ENCODE results near the gene PDE9A.

PDE9A gene

GRCh38 chr21:42621166-42621818, 32.1 kb upstream of the PDE9A start:
- H3K9ac ChIP-seq (ENCODE audit: low read depth, low read length), result no peak overlapping the region
- no peak overlapping the region for H3K4me2 ChIP-seq (ENCODE audit: insufficient read depth, low read length)
- no peaks in the 10 kb centered on the region for H4K20me1 ChIP-seq (ENCODE audit: insufficient read depth, low read length)
- no peak overlapping the region for H3K4me3 ChIP-seq (ENCODE audit: low read depth in 1 of 2, low read length in 2 of 2)
- no peaks in the 10 kb centered on the region for H3K9me3 ChIP-seq (ENCODE audit: insufficient read depth, low read length, severe bottlenecking)
- DNase-seq, result no peak
- H3K36me3 ChIP-seq (ENCODE audit: insufficient read depth, low read length), result no peaks in the 10 kb centered on the region
- no peak overlapping the region for H2AFZ ChIP-seq (ENCODE audit: low read depth, low read length)
- peaks cover 15% of the 10 kb centered on the region for H3K27me3 ChIP-seq (ENCODE audit: insufficient read depth, low read length, poor library complexity)
- no peak overlapping the region for H3K27ac ChIP-seq (ENCODE audit: low read length)
- ATAC-seq (ENCODE audit: insufficient read depth, low read depth), result no peak
- H3K4me1 ChIP-seq (ENCODE audit: insufficient read depth, low read length), result no peaks in the 10 kb centered on the region
- H3K79me2 ChIP-seq (ENCODE audit: insufficient read depth, low read length), result no peaks in the 10 kb centered on the region
- no peak for TF ChIP-seq EZH2 (IDR thresholded peaks at IDR 0.05; ENCODE audit: borderline replicate concordance, low read depth, low read length, severe bottlenecking)
- no peak for TF ChIP-seq CTCF (IDR thresholded peaks at IDR 0.05; ENCODE audit: borderline replicate concordance, extremely low read depth, low read length, poor library complexity, severe bottlenecking)

DNA sequence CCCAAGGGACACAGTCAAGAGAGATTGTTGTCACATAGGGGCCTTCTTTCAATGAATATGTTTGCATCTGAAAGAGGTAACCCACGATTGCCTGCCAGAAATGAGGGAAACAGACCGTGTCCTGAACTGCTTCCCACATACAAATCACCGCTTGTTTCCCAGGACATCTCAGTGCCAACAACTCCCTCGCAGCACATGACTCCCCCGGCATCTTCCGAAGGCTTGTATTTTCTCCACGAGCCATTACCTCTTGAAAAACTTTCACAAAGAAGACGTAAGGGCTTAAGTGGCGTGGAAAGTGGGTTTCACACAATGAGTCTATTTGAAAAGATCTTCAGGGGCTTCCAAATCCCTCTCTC, 31.6 kb upstream of the PDE9A start:
- Histone ChIP-seq H3K4me2 (ENCODE audit: insufficient read depth, low read length) (no peak overlapping the region), H3K36me3 (ENCODE audit: insufficient read depth, low read length) (no peaks in the 10 kb centered on the region), H3K27me3 (ENCODE audit: insufficient read depth, low read length, poor library complexity) (peaks cover 9% of the 10 kb centered on the region), H3K9ac (ENCODE audit: low read depth, low read length) (no peak overlapping the region), H3K27ac (ENCODE audit: low read length) (no peak overlapping the region), H4K20me1 (ENCODE audit: insufficient read depth, low read length) (no peaks in the 10 kb centered on the region), H3K9me3 (ENCODE audit: insufficient read depth, low read length, severe bottlenecking) (no peaks in the 10 kb centered on the region), H2AFZ (ENCODE audit: low read depth, low read length) (no peak overlapping the region), H3K79me2 (ENCODE audit: insufficient read depth, low read length) (no peaks in the 10 kb centered on the region), H3K4me3 (ENCODE audit: low read depth in 1 of 2, low read length in 2 of 2) (no peak overlapping the region), H3K4me1 (ENCODE audit: insufficient read depth, low read length) (no peaks in the 10 kb centered on the region)
- TF ChIP-seq EZH2 (IDR thresholded peaks at IDR 0.05; ENCODE audit: borderline replicate concordance, low read depth, low read length, severe bottlenecking), result no peak
- no peak for ATAC-seq (ENCODE audit: insufficient read depth, low read depth)
- no peak for DNase-seq

- H4K20me1 ChIP-seq (ENCODE audit: insufficient read depth, low read length), result no peaks in the 10 kb centered on the region
- no peak for TF ChIP-seq CTCF (IDR thresholded peaks at IDR 0.05; ENCODE audit: borderline replicate concordance, extremely low read depth, low read length, poor library complexity, severe bottlenecking)
- no peak for TF ChIP-seq EZH2 (IDR thresholded peaks at IDR 0.05; ENCODE audit: borderline replicate concordance, low read depth, low read length, severe bottlenecking)
- H3K27ac ChIP-seq (ENCODE audit: low read length), result no peak overlapping the region
- H3K79me2 ChIP-seq (ENCODE audit: insufficient read depth, low read length), result no peaks in the 10 kb centered on the region
- H3K4me2 ChIP-seq (ENCODE audit: insufficient read depth, low read length), result no peak overlapping the region
- H3K9ac ChIP-seq (ENCODE audit: low read depth, low read length), result no peak overlapping the region
- H3K4me1 ChIP-seq (ENCODE audit: insufficient read depth, low read length), result no peaks in the 10 kb centered on the region
- H3K36me3 ChIP-seq (ENCODE audit: insufficient read depth, low read length), result no peaks in the 10 kb centered on the region
- DNase-seq (no peak), ATAC-seq (ENCODE audit: insufficient read depth, low read depth) (no peak)
- no peaks in the 10 kb centered on the region for H3K9me3 ChIP-seq (ENCODE audit: insufficient read depth, low read length, severe bottlenecking)
- no peak overlapping the region for H3K4me3 ChIP-seq (ENCODE audit: low read depth in 1 of 2, low read length in 2 of 2)
- no peak overlapping the region for H2AFZ ChIP-seq (ENCODE audit: low read depth, low read length)
- peaks cover 5% of the 10 kb centered on the region for H3K27me3 ChIP-seq (ENCODE audit: insufficient read depth, low read length, poor library complexity)
Observed at GRCh38 chr21:42622284-42622683, 31.1 kb upstream of the PDE9A start.

- H3K36me3 ChIP-seq (ENCODE audit: insufficient read depth, low read length), result no peaks in the 10 kb centered on the region
- H4K20me1 ChIP-seq (ENCODE audit: insufficient read depth, low read length), result no peaks in the 10 kb centered on the region
- H3K27ac ChIP-seq (ENCODE audit: low read length), result no peak overlapping the region
- ATAC-seq (ENCODE audit: insufficient read depth, low read depth) (no peak), DNase-seq (no peak)
- H3K27me3 ChIP-seq (ENCODE audit: insufficient read depth, low read length, poor library complexity), result peaks cover 3% of the 10 kb centered on the region
- TF ChIP-seq CTCF (IDR thresholded peaks at IDR 0.05; ENCODE audit: borderline replicate concordance, extremely low read depth, low read length, poor library complexity, severe bottlenecking), result no peak
- no peak for TF ChIP-seq EZH2 (IDR thresholded peaks at IDR 0.05; ENCODE audit: borderline replicate concordance, low read depth, low read length, severe bottlenecking)
- no peak overlapping the region for H3K4me2 ChIP-seq (ENCODE audit: insufficient read depth, low read length)
- no peaks in the 10 kb centered on the region for H3K79me2 ChIP-seq (ENCODE audit: insufficient read depth, low read length)
- H3K9ac ChIP-seq (ENCODE audit: low read depth, low read length), result no peak overlapping the region
- H3K4me3 ChIP-seq (ENCODE audit: low read depth in 1 of 2, low read length in 2 of 2), result no peak overlapping the region
- no peaks in the 10 kb centered on the region for H3K4me1 ChIP-seq (ENCODE audit: insufficient read depth, low read length)
- no peaks in the 10 kb centered on the region for H3K9me3 ChIP-seq (ENCODE audit: insufficient read depth, low read length, severe bottlenecking)
- H2AFZ ChIP-seq (ENCODE audit: low read depth, low read length), result no peak overlapping the region
Observed at GRCh38 chr21:42623694-42624093, 29.7 kb upstream of the PDE9A start.

Measured in DND-41 (cell line).